ENCODE results near the gene ZNF816.
"Not testable (repeated sequence)": the region's sequence is repeated elsewhere in the genome, so short reads cannot be mapped to it uniquely, and the experiment has no call there.

- not testable (repeated sequence) for TF ChIP-seq CTCF, POLR2A (IDR thresholded peaks at IDR 0.05)
These were observed 21.2 kb downstream of the ZNF816 start for GRCh38 chr19:52941523-52941922.
